Immature natural killer cell (primary cell): ENCODE results near the gene MAP2K3. TPM values are rescaled to one million over a fixed set of nuclear protein-coding genes. Genes with fewer than 3 reads are reported as not detected.

Experiments
- DNase-seq, 3 donors: peaks; one replicate each; pipeline ENCODE4 v3.0.0; 2022; ENCODE audit warnings: mixed read lengths in 1 of 3
- H3K27ac Mint-ChIP-seq, 6 donors: one replicate each; pipeline ENCODE4 v1.8.0; 2020; ENCODE audit warnings: mixed read lengths in 6 of 6, mild to moderate bottlenecking in 5 of 6, inconsistent platforms in 4 of 6, moderate library complexity in 3 of 6
- H3K27me3 Mint-ChIP-seq, 3 donors: one replicate each; pipeline ENCODE4 v1.8.0; 2020 to 2021; ENCODE audit warnings: low read depth in 3 of 3, mild to moderate bottlenecking in 3 of 3, mixed read lengths in 3 of 3, moderate library complexity in 3 of 3, inconsistent platforms in 1 of 3
- H3K36me3 Mint-ChIP-seq, 3 donors: one replicate each; pipeline ENCODE4 v1.8.0; 2020; ENCODE audit warnings: mixed read lengths in 3 of 3, inconsistent platforms in 2 of 3, mild to moderate bottlenecking in 2 of 3
- H3K4me1 Mint-ChIP-seq, 2 donors: one replicate each; pipeline ENCODE4 v1.8.0; 2020; ENCODE audit warnings: inconsistent platforms in 2 of 2, mild to moderate bottlenecking in 2 of 2, mixed read lengths in 2 of 2, moderate library complexity in 1 of 2
- H3K4me3 Mint-ChIP-seq, 5 donors: one replicate each; pipeline ENCODE4 v1.8.0; 2020; ENCODE audit warnings: mild to moderate bottlenecking in 5 of 5, mixed read lengths in 5 of 5, inconsistent platforms in 3 of 5, moderate library complexity in 3 of 5
- H3K9me3 Mint-ChIP-seq, 6 donors: one replicate each; pipeline ENCODE4 v1.8.0; 2020; ENCODE audit warnings: mild to moderate bottlenecking in 6 of 6, mixed read lengths in 6 of 6, inconsistent platforms in 4 of 6, moderate library complexity in 3 of 6
- polyA plus RNA-seq, 3 donors: library from polyadenylated mRNA; unstranded; fragments of 300-500 nt; fragmentation: Illumina TruSeq; gene quantifications; one replicate each; pipeline ENCODE4 v1.2.3, GENCODE V29; 2021

Gene MAP2K3
- polyA plus RNA-seq, 3 donors from 2014 or later, result 66.6 to 136 (median 93.9) TPM

GRCh38 chr17:21289902-21290571 is 5.5 kb downstream of the MAP2K3 start:
- DNase-seq, result no peak
- Mint-ChIP-seq H3K9me3 (peaks cover 2 to 16% (median 10%) of the 10 kb centered on the region in 6 donors), H3K36me3 (peaks cover 0 to 3% (median 0%) of the 10 kb centered on the region in 3 donors), H3K4me1 (peaks cover 76 to 81% of the 10 kb centered on the region in 2 donors), H3K27me3 (peaks cover 14 to 28% (median 15%) of the 10 kb centered on the region in 3 donors), H3K4me3 (no peak overlapping the region), H3K27ac (peak overlapping the region; percentile 45 to 100 (median 78))

GRCh38 chr17:21291357-21291756 is 6.8 kb downstream of the MAP2K3 start:
- Mint-ChIP-seq H3K36me3 (peaks cover 0 to 3% (median 0%) of the 10 kb centered on the region in 3 donors), H3K27me3 (peaks cover 10 to 30% (median 10%) of the 10 kb centered on the region in 3 donors), H3K4me3 (no peak overlapping the region), H3K9me3 (peaks cover 2 to 18% (median 13%) of the 10 kb centered on the region in 6 donors), H3K27ac (peak overlapping the region; percentile 5 to 100 (median 56)), H3K4me1 (peaks cover 75 to 81% of the 10 kb centered on the region in 2 donors)
- no peak for DNase-seq

GRCh38 chr17:21291862-21292261 is 7.4 kb downstream of the MAP2K3 start:
- Mint-ChIP-seq H3K36me3 (peaks cover 0 to 3% (median 0%) of the 10 kb centered on the region in 3 donors), H3K27me3 (peaks cover 9 to 35% (median 14%) of the 10 kb centered on the region in 3 donors), H3K4me1 (peaks cover 75 to 81% of the 10 kb centered on the region in 2 donors), H3K27ac (peak overlapping the region in 5 of 6 donors; percentile 8 to 100 (median 40)), H3K4me3 (no peak overlapping the region), H3K9me3 (peaks cover 2 to 22% (median 13%) of the 10 kb centered on the region in 6 donors)
- DNase-seq, result no peak

GRCh38 chr17:21292867-21293830 is 8.6 kb downstream of the MAP2K3 start:
- Mint-ChIP-seq H3K27ac (peak overlapping the region in 4 of 6 donors; percentile 48 to 81 (median 70)), H3K9me3 (peaks cover 2 to 25% (median 13%) of the 10 kb centered on the region in 6 donors), H3K36me3 (peaks cover 0 to 3% (median 0%) of the 10 kb centered on the region in 3 donors), H3K27me3 (peaks cover 4 to 31% (median 8%) of the 10 kb centered on the region in 3 donors), H3K4me3 (no peak overlapping the region), H3K4me1 (peaks cover 70 to 75% of the 10 kb centered on the region in 2 donors)
- no peak for DNase-seq

GRCh38 chr17:21293831-21294210 is 9.3 kb downstream of the MAP2K3 start:
- Mint-ChIP-seq H3K4me3 (no peak overlapping the region), H3K27me3 (peaks cover 0 to 32% (median 8%) of the 10 kb centered on the region in 3 donors), H3K36me3 (peaks cover 0 to 3% (median 0%) of the 10 kb centered on the region in 3 donors), H3K4me1 (peaks cover 67 to 68% of the 10 kb centered on the region in 2 donors), H3K9me3 (peaks cover 2 to 25% (median 13%) of the 10 kb centered on the region in 6 donors), H3K27ac (peak overlapping the region in 3 of 6 donors; percentile 4 to 81 (median 40))
- no peak for DNase-seq

- Mint-ChIP-seq H3K36me3 (peaks cover 0 to 3% (median 0%) of the 10 kb centered on the region in 3 donors), H3K27me3 (peaks cover 2 to 32% (median 8%) of the 10 kb centered on the region in 3 donors), H3K4me1 (peaks cover 62 to 64% of the 10 kb centered on the region in 2 donors), H3K4me3 (peak overlapping the region in 3 of 5 donors; percentile 13 to 50 (median 36)), H3K9me3 (peaks cover 4 to 25% (median 13%) of the 10 kb centered on the region in 6 donors), H3K27ac (peak overlapping the region; percentile 6 to 94 (median 74))
- no peak for DNase-seq
These were observed 10.0 kb downstream of the MAP2K3 start for GRCh38 chr17:21294321-21295035.

- H3K4me1 Mint-ChIP-seq, result peaks cover 58 to 62% of the 10 kb centered on the region in 2 donors
- peak overlapping the region in 3 of 5 donors; percentile 36 to 50 (median 44) for H3K4me3 Mint-ChIP-seq
- peak in 2 of 3 donors; percentile 29 to 30 for DNase-seq
- peaks cover 2 to 34% (median 11%) of the 10 kb centered on the region in 3 donors for H3K27me3 Mint-ChIP-seq
- H3K27ac Mint-ChIP-seq, result peak overlapping the region; percentile 12 to 94 (median 80)
- H3K9me3 Mint-ChIP-seq, result peaks cover 8 to 25% (median 17%) of the 10 kb centered on the region in 6 donors
- H3K36me3 Mint-ChIP-seq, result peaks cover 5 to 7% (median 5%) of the 10 kb centered on the region in 3 donors
These were observed 10.8 kb downstream of the MAP2K3 start for GRCh38 chr17:21295036-21295952.

- H3K27ac Mint-ChIP-seq, result peak overlapping the region; percentile 77 to 87 (median 81)
- peaks cover 50 to 52% of the 10 kb centered on the region in 2 donors for H3K4me1 Mint-ChIP-seq
- DNase-seq, result peak; percentile 69 to 78 (median 72)
- H3K36me3 Mint-ChIP-seq, result peaks cover 5 to 11% (median 10%) of the 10 kb centered on the region in 3 donors
- H3K4me3 Mint-ChIP-seq, result peak overlapping the region; percentile 48 to 71 (median 57)
- peaks cover 2 to 28% (median 17%) of the 10 kb centered on the region in 3 donors for H3K27me3 Mint-ChIP-seq
- peaks cover 8 to 25% (median 19%) of the 10 kb centered on the region in 6 donors for H3K9me3 Mint-ChIP-seq
These were observed 11.8 kb downstream of the MAP2K3 start for GRCh38 chr17:21296097-21297025.

- peaks cover 5 to 11% (median 10%) of the 10 kb centered on the region in 3 donors for H3K36me3 Mint-ChIP-seq
- peaks cover 47% of the 10 kb centered on the region in 2 donors for H3K4me1 Mint-ChIP-seq
- H3K4me3 Mint-ChIP-seq, result peak overlapping the region; percentile 17 to 66 (median 53)
- peak overlapping the region; percentile 77 to 87 (median 81) for H3K27ac Mint-ChIP-seq
- no peak for DNase-seq
- H3K27me3 Mint-ChIP-seq, result peaks cover 2 to 31% (median 19%) of the 10 kb centered on the region in 3 donors
- H3K9me3 Mint-ChIP-seq, result peaks cover 8 to 24% (median 19%) of the 10 kb centered on the region in 6 donors
These were observed 12.6 kb downstream of the MAP2K3 start for GRCh38 chr17:21297026-21297520.

GRCh38 chr17:21297597-21297996 is 13.1 kb downstream of the MAP2K3 start:
- H3K4me3 Mint-ChIP-seq, result peak overlapping the region in 3 of 5 donors; percentile 6 to 57 (median 53)
- H3K4me1 Mint-ChIP-seq, result peaks cover 42 to 45% of the 10 kb centered on the region in 2 donors
- H3K9me3 Mint-ChIP-seq, result peaks cover 8 to 21% (median 17%) of the 10 kb centered on the region in 6 donors
- peaks cover 2 to 26% (median 19%) of the 10 kb centered on the region in 3 donors for H3K27me3 Mint-ChIP-seq
- H3K27ac Mint-ChIP-seq, result peak overlapping the region in 5 of 6 donors; percentile 12 to 87 (median 77)
- H3K36me3 Mint-ChIP-seq, result peaks cover 9 to 14% (median 11%) of the 10 kb centered on the region in 3 donors
- DNase-seq, result no peak
